AG09309 (cell line): Measurements from ENCODE around the gene DSTN.

Experiments
- DNase-seq: peaks from one replicate; pipeline ENCODE4 v3.0.0-alpha.2; 2010; ENCODE audit warnings: low read depth
- H3K4me3 ChIP-seq: 2 replicates; pipeline ENCODE4 v1.5.1; 2011; ENCODE audit warnings: mild to moderate bottlenecking, low read depth, low read length, moderate library complexity; ENCODE audit not compliant: control insufficient read depth
- CTCF ChIP-seq: IDR thresholded peaks from 2 replicates; pipeline ENCODE4 v1.5.1; 2011; ENCODE audit warnings: mild to moderate bottlenecking, low read depth, low read length, inconsistent platforms; ENCODE audit not compliant: insufficient read depth, control insufficient read depth; ENCODE audit errors: missing control alignments

Gene DSTN

GRCh38 chr20:17584689-17585088, 14.8 kb downstream of the DSTN start:
- no peak for DNase-seq
- H3K4me3 ChIP-seq, result no peak overlapping the region
- TF ChIP-seq CTCF, result no peak

DNA sequence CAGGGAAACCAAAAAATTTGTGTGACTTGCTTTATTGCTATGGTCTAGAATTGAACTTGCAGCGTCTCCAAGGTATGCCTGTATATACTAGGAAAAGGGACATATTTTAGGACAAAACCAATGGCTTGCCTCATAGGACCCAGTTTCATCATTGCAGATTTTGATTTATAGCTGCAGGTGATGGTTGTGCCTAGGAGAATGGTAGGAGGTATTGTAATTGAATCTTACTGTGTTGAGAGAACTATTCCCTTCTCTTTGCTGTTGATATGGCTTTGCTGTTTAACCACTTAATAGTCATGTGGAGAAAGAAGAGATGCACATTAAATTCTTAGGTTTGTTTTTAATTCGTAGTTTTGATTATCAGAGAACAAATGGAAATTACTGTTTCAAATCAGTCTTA, 16.4 kb downstream of the DSTN start:
- no peak overlapping the region for H3K4me3 ChIP-seq
- no peak for TF ChIP-seq CTCF
- DNase-seq, result no peak

- no peak for DNase-seq
- TF ChIP-seq CTCF, result no peak
- H3K4me3 ChIP-seq, result no peak overlapping the region
These were observed 17.3 kb downstream of the DSTN start for GRCh38 chr20:17587148-17587547.

- DNase-seq, result no peak
- no peak for TF ChIP-seq CTCF
These were observed 17.9 kb downstream of the DSTN start for GRCh38 chr20:17587824-17588223.

GRCh38 chr20:17589161-17589834, 19.4 kb downstream of the DSTN start:
- TF ChIP-seq CTCF, result no peak
- no peak for DNase-seq
- no peak overlapping the region for H3K4me3 ChIP-seq

More at GRCh38 chr20:17587824-17588223, 17.9 kb downstream of the DSTN start:
- H3K4me3 ChIP-seq, result no peak overlapping the region

DNA sequence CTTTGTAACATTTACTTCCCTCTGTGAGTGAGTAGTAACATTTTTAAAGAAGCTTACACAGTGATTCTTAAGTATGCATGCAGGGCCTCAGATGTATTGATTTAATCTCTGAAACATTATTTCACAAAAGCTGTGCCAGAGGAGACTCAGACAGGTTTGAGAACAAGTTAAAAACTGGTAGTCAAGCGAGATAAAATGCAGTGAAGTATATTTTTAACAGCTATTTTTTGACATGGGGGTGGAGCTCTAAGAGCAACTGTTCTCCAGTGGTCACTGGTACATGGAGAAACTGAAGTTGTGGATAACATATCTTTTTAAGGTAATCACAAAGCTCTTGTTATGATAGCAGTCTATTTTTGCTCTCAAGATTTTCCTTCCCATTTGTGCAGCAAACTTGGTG, 20.4 kb downstream of the DSTN start:
- DNase-seq, result no peak

More for the DNA sequence above, 20.4 kb downstream of the DSTN start:
- no peak for TF ChIP-seq CTCF
- H3K4me3 ChIP-seq, result no peak overlapping the region
